Astrocyte (in vitro differentiated cells and primary cell): ENCODE data around the gene FBXL13. TPM values are rescaled to one million over a fixed set of nuclear protein-coding genes. Genes with fewer than 3 reads are reported as not detected.
"Not testable (repeated sequence)": the region's sequence is repeated elsewhere in the genome, so short reads cannot be mapped to it uniquely, and the experiment has no call there.

Experiments
- DNase-seq: peaks from one replicate; pipeline ENCODE4 v3.0.0-alpha.2; 2010; ENCODE audit warnings: low read depth
- FAIRE-seq: peaks from 2 replicates; lab custom pipeline; 2011; peaks lifted over from hg19 to GRCh38; lab: Jason Lieb, UNC
- H2AFZ ChIP-seq: 2 replicates; pipeline ENCODE4 v1.6.0; 2012; ENCODE audit warnings: low read depth, low read length, inconsistent platforms
- H3K27ac ChIP-seq: 2 replicates; pipeline ENCODE4 v1.5.1; 2011; ENCODE audit warnings: low read depth, low read length, inconsistent platforms
- H3K27me3 ChIP-seq: 2 replicates; pipeline ENCODE4 v1.6.0; 2011; ENCODE audit warnings: low read length, inconsistent platforms; ENCODE audit not compliant: insufficient read depth
- H3K36me3 ChIP-seq: 2 replicates; pipeline ENCODE4 v1.5.1; 2011; ENCODE audit warnings: low read length, inconsistent platforms; ENCODE audit not compliant: insufficient read depth
- H3K4me1 ChIP-seq: 2 replicates; pipeline ENCODE4 v1.5.1; 2011; ENCODE audit warnings: low read length, inconsistent platforms; ENCODE audit not compliant: insufficient read depth
- H3K4me2 ChIP-seq: 2 replicates; pipeline ENCODE4 v1.6.0; 2012; ENCODE audit warnings: low read length, inconsistent platforms
- H3K4me3 ChIP-seq: 2 replicates; pipeline ENCODE4 v1.5.1; 2011; ENCODE audit warnings: low read depth, mild to moderate bottlenecking, low read length, inconsistent platforms; ENCODE audit not compliant: insufficient read depth
- H3K79me2 ChIP-seq: 2 replicates; pipeline ENCODE4 v1.6.0; 2012; ENCODE audit warnings: mild to moderate bottlenecking, low read length, inconsistent platforms; ENCODE audit not compliant: insufficient read depth
- H3K9ac ChIP-seq: 2 replicates; pipeline ENCODE4 v1.6.0; 2012; ENCODE audit warnings: mild to moderate bottlenecking, low read length, inconsistent platforms
- H3K9me3 ChIP-seq: 2 replicates; pipeline ENCODE4 v1.5.1; 2012; ENCODE audit warnings: low read depth, mild to moderate bottlenecking, low read length, inconsistent platforms; ENCODE audit not compliant: insufficient read depth
- H4K20me1 ChIP-seq: 2 replicates; pipeline ENCODE4 v1.6.0; 2012; ENCODE audit warnings: low read length, inconsistent platforms; ENCODE audit not compliant: insufficient read depth
- H3K27ac Mint-ChIP-seq: one replicate; pipeline ENCODE4 v1.8.0; 2021; ENCODE audit warnings: mild to moderate bottlenecking, mixed read lengths; ENCODE audit not compliant: unreplicated experiment
- H3K27me3 Mint-ChIP-seq: one replicate; pipeline ENCODE4 v1.8.0; 2021; ENCODE audit warnings: low read depth, mixed read lengths; ENCODE audit not compliant: unreplicated experiment
- H3K36me3 Mint-ChIP-seq: one replicate; pipeline ENCODE4 v1.8.0; 2021; ENCODE audit warnings: low read depth, mixed read lengths; ENCODE audit not compliant: unreplicated experiment
- H3K4me1 Mint-ChIP-seq: one replicate; pipeline ENCODE4 v1.8.0; 2021; ENCODE audit warnings: low read depth, mixed read lengths; ENCODE audit not compliant: unreplicated experiment
- H3K4me3 Mint-ChIP-seq: one replicate; pipeline ENCODE4 v1.8.0; 2021; ENCODE audit warnings: mild to moderate bottlenecking, moderate library complexity, mixed read lengths; ENCODE audit not compliant: unreplicated experiment
- H3K9me3 Mint-ChIP-seq: one replicate; pipeline ENCODE4 v1.8.0; 2021; ENCODE audit warnings: mild to moderate bottlenecking, mixed read lengths; ENCODE audit not compliant: unreplicated experiment
- EZH2 ChIP-seq: IDR thresholded peaks from 2 replicates; pipeline ENCODE4 v1.6.1; 2012; ENCODE audit warnings: mild to moderate bottlenecking, low read length, inconsistent platforms; ENCODE audit not compliant: insufficient read depth
- total RNA-seq: library from RNA; stranded (reverse); gene quantifications from 2 replicates; pipeline ENCODE4 v1.2.1, GENCODE V29; 2021
- TF ChIP-seq, protein P1 (sequence below): IDR thresholded peaks from 2 replicates; pipeline ENCODE4 v1.5.1; 2011; ENCODE audit warnings: low read depth, mild to moderate bottlenecking, inconsistent platforms, low read length, moderate library complexity; ENCODE audit not compliant: insufficient read depth

Gene FBXL13
- total RNA-seq, 1 donor from 2014 or later = 1.2 TPM

DNA sequence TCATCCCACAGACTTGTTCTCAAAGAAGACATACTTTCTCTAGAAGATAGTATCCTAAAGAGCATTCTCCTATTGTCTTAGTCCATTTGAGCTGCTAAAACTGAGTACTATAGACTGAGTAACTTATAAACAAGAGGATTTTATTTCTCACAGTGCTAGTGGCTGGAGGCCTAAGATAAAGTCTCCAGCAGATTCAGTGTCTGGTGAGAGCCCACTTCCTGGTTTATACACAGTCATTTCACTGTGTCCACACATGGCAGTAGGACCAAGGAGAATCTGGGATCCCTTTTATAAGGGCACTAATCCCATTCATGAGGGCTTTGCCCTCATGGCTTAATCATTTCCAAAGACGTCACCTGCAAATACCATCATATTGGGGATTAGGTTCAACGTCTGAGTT is 93.1 kb downstream of the FBXL13 start:
- Histone ChIP-seq H3K4me2 (no peak overlapping the region), H3K27me3 (no peaks in the 10 kb centered on the region), H3K9ac (no peak overlapping the region), H3K4me3 (no peak overlapping the region), H4K20me1 (no peaks in the 10 kb centered on the region), H2AFZ (no peak overlapping the region), H3K36me3 (no peaks in the 10 kb centered on the region), H3K4me1 (peaks cover 11% of the 10 kb centered on the region), H3K9me3 (no peaks in the 10 kb centered on the region), H3K79me2 (no peaks in the 10 kb centered on the region), H3K27ac (no peak overlapping the region)
- peaks cover 12% of the 10 kb centered on the region for H3K4me1 Mint-ChIP-seq
- peaks cover 3% of the 10 kb centered on the region for H3K9me3 Mint-ChIP-seq
- TF ChIP-seq, protein P1, sequence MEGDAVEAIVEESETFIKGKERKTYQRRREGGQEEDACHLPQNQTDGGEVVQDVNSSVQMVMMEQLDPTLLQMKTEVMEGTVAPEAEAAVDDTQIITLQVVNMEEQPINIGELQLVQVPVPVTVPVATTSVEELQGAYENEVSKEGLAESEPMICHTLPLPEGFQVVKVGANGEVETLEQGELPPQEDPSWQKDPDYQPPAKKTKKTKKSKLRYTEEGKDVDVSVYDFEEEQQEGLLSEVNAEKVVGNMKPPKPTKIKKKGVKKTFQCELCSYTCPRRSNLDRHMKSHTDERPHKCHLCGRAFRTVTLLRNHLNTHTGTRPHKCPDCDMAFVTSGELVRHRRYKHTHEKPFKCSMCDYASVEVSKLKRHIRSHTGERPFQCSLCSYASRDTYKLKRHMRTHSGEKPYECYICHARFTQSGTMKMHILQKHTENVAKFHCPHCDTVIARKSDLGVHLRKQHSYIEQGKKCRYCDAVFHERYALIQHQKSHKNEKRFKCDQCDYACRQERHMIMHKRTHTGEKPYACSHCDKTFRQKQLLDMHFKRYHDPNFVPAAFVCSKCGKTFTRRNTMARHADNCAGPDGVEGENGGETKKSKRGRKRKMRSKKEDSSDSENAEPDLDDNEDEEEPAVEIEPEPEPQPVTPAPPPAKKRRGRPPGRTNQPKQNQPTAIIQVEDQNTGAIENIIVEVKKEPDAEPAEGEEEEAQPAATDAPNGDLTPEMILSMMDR = no peak
- TF ChIP-seq EZH2 = no peak
- H3K36me3 Mint-ChIP-seq = no peaks in the 10 kb centered on the region
- no peak for FAIRE-seq
- no peak overlapping the region for H3K27ac Mint-ChIP-seq
- no peak overlapping the region for H3K4me3 Mint-ChIP-seq
- no peaks in the 10 kb centered on the region for H3K27me3 Mint-ChIP-seq
- no peak for DNase-seq

DNA sequence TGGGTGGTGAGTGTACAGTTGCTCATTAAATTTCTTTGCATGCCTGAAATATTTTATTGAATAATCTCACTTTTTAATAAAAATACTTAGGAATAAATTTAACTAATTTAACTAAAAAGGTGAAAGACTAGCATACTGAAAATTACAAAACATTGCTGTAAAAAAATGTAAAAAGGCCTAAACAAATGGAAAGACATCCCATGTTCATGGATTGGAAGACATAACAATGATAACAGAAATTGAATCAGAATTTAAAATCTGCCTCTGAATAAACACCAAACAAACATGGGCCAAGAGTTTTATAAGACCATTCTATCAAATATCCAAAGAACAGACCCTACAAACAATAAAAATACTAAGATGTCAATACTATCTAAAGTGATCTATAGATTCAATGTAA is 94.9 kb downstream of the FBXL13 start:
- Histone ChIP-seq H3K36me3 (no peaks in the 10 kb centered on the region), H3K9ac (no peak overlapping the region), H3K4me1 (peaks cover 6% of the 10 kb centered on the region), H3K27me3 (no peaks in the 10 kb centered on the region), H3K27ac (no peak overlapping the region), H2AFZ (no peak overlapping the region), H3K9me3 (no peaks in the 10 kb centered on the region), H3K4me3 (no peak overlapping the region), H3K79me2 (no peaks in the 10 kb centered on the region), H3K4me2 (no peak overlapping the region), H4K20me1 (no peaks in the 10 kb centered on the region)
- Mint-ChIP-seq H3K4me3 (no peak overlapping the region), H3K4me1 (peaks cover 6% of the 10 kb centered on the region), H3K9me3 (peaks cover 5% of the 10 kb centered on the region), H3K36me3 (no peaks in the 10 kb centered on the region), H3K27me3 (no peaks in the 10 kb centered on the region), H3K27ac (no peak overlapping the region)
- TF ChIP-seq, protein P1 = no peak
- TF ChIP-seq EZH2 = no peak
- FAIRE-seq = no peak
- DNase-seq = no peak

DNA sequence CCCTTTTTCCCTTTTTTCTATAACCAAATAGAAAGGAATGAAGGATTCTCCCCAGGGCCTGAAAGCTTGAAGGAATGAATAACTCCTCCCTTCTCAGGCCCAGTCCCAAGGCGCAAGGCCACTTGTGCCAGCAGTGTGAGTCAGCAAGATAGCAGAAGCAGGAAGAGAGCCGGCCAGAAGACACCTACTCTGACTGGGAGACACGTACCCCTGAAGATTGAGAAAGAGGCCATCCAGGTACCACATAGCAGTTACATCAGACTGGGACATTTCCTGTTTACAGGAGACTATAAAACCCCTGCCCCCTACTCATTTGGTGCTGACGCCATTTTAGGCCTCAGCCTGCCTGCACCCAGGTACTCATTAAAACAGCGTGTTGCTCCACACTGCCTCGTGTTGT is 96.3 kb downstream of the FBXL13 start:
- H3K4me3 ChIP-seq = no peak overlapping the region
- no peaks in the 10 kb centered on the region for H3K79me2 ChIP-seq
- Mint-ChIP-seq H3K4me3 (no peak overlapping the region), H3K27me3 (no peaks in the 10 kb centered on the region), H3K36me3 (peaks cover 3% of the 10 kb centered on the region), H3K4me1 (peaks cover 6% of the 10 kb centered on the region), H3K27ac (peak overlapping the region; percentile 85), H3K9me3 (peaks cover 6% of the 10 kb centered on the region)
- peak overlapping the region; percentile 20 for H3K27ac ChIP-seq
- DNase-seq (peak; percentile 97), FAIRE-seq (no peak)
- peak overlapping the region; percentile 0 for H3K4me2 ChIP-seq
- peak overlapping the region; percentile 13 for H2AFZ ChIP-seq
- no peaks in the 10 kb centered on the region for H3K27me3 ChIP-seq
- H3K36me3 ChIP-seq = no peaks in the 10 kb centered on the region
- H3K9ac ChIP-seq = peak overlapping the region; percentile 1
- no peaks in the 10 kb centered on the region for H3K9me3 ChIP-seq
- TF ChIP-seq, protein P1 = no peak
- TF ChIP-seq EZH2 = no peak
- peaks cover 6% of the 10 kb centered on the region for H3K4me1 ChIP-seq
- no peaks in the 10 kb centered on the region for H4K20me1 ChIP-seq

DNA sequence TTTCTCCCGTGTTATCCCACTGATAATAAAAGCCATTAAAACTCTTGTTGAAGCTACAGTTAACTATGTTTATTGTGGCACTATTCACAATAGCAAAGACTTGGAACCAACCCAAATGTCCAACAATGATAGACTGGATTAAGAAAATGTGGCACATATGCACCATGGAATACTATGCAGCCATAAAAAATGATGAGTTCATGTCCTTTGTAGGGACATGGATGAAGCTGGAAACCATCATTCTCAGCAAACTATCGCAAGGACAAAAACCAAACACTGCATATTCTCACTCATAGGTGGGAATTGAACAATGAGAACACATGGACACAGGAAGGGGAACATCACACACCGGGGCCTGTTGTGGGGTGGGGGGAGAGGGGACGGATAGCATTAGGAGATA is 97.0 kb downstream of the FBXL13 start:
- DNase-seq, H3K36me3 Mint-ChIP-seq, H3K4me1 ChIP-seq, H3K27me3 Mint-ChIP-seq, H2AFZ ChIP-seq, H3K4me3 Mint-ChIP-seq, H3K27me3 ChIP-seq, H3K9ac ChIP-seq, H3K27ac Mint-ChIP-seq, FAIRE-seq, H3K4me1 Mint-ChIP-seq, H3K27ac ChIP-seq, H4K20me1 ChIP-seq, H3K9me3 ChIP-seq, H3K79me2 ChIP-seq, H3K4me2 ChIP-seq, H3K36me3 ChIP-seq, H3K4me3 ChIP-seq, H3K9me3 Mint-ChIP-seq: not testable (repeated sequence)
